HG02678 (cell line): Measurements from ENCODE around the gene NHERF2.
"Not testable (repeated sequence)": the region's sequence is repeated elsewhere in the genome, so short reads cannot be mapped to it uniquely, and the experiment has no call there.

Source experiments
- ATAC-seq: cut with Tn5 transposase; IDR thresholded peaks from one replicate; pipeline ENCODE4 v1.9.1; 2021; ENCODE audit warnings: mild to moderate bottlenecking, moderate library complexity; ENCODE audit not compliant: unreplicated experiment

NHERF2 gene

GRCh38 chr16:2025251-2025650 lies 1.5 kb upstream of the NHERF2 start:
- ATAC-seq = no peak

DNA sequence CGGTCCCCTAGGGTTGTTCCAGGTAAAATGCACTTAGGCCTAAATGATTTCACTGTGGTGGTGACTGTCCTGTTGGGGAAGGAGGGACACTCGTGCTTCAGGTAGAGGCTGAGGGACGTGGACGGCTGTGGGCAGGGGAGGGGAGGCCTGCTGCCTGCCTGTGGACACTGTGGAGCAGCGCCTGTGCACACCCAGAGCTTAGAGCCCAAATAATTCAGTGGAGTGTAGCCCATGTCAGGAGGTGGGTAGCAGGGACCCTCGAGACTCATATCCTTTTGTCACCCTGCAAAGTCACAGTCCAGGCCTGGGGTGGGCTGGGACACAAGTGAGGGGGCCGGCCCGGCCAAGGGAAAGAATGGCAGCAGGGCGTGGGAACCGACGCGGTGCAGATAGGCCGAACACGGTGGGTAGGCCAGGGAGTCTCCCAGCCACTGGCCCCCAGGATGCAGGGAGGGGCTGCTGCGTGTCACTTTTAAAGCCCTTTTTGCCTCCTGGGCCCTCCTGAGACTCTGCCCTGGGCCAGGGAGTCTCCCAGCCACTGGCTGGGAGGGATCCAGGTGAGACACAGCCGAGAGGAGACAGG lies 733 bp upstream of the NHERF2 start:
- no peak for ATAC-seq

DNA sequence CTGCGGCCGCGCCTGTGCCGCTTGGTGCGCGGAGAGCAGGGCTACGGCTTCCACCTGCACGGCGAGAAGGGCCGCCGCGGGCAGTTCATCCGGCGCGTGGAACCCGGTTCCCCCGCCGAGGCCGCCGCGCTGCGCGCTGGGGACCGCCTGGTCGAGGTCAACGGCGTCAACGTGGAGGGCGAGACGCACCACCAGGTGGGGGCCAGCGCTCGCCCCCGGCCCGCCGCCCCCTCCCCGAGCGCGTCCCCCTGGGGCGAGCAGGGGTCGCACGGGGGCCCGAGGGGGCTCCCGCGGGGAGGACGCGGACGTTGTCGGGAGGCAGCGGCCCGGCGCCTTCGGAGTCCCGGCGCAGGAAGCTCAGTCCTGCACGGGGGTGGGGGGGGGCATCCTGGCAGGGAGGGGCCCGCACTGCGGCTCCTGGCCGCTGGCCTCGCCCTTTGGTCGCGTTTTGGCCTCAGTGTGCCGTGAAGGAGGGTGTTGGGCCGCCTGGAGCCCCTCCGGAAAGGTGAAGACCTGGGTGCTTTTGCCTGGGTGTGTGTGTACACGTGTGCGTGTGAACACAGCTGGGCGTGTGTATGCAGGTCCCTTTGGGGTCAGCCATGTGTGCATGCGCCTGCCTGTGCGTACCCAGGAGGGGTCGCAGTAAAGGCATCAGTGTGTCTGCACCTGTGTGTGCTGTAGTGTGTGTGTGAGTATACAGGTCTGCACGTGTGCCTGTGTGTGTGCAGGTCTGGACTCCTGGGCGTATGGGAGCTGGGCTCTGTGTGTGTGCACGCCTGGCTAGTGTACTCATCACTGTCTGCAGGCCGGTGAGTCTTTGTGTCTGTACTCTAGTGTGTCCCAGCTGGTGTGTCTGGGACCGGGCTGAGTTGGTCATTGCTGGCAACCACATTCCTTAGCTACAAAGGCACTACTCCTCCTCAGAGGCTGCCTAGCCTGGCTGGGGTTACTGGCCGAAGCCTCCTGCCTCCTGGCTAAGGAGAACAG lies 615 bp downstream of the NHERF2 start:
- ATAC-seq = no peak

DNA sequence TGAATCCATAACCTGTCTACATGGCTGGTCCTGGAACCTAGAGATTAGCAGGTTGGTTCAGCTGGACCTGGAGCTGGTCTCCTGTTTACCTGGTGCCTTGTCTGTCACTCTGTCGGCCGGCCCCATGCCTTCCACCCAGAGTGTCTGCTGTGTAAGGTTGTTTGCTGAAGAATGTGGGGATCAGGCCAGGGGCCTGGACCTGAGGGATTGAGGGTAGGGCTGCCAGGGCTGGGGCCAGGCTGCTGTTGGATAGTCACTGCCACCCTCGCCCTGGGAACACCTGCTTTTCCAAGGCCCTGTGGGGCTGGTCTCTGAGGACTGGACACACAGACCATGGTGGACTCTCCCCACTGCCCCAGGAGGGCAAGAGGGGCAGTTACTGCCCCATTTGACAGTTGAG lies 1.4 kb downstream of the NHERF2 start:
- no peak for ATAC-seq

DNA sequence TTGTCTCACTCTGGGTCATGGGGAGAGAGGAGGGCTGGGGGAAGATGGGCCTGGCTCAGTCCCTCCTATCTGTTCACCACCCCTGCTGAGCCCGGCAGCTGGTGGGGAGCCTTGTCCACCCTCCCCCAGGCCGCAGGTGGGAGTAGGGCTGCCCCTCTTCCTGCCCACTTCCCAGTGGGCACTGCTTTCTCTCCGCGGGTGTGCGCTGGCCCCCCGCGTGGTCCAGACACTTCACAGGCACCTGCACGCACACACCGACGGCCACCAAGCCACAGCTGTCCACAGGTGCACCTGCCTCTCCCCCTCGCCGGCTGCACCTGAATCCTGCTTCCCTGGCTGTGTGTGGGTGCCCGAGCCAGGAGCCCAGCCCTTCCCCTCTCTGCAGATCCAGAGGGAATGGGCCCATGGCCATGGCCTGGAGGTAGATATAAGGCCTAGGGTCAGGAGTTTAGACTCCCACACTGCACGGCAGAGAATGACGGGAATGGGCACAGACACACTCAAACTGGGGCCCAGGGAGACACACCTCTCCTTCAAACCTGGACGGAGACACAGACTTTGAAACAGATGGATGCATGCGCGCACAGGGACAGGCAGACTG lies 2.0 kb downstream of the NHERF2 start:
- ATAC-seq = no peak

DNA sequence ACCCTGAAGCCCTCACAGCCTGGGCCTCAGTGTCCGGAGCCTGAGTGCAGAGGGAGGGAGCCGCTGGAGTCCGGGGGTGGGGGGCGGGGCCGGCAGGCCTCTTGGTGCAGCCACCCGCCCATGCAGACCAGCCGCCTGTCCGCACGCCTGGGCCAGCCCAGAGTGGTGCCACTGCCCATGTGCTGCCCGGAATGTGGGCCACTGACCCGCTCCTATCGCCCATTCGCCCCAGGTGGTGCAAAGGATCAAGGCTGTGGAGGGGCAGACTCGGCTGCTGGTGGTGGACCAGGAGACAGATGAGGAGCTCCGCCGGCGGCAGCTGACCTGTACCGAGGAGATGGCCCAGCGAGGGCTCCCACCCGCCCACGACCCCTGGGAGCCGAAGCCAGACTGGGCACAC lies 2.6 kb downstream of the NHERF2 start:
- ATAC-seq = no peak

DNA sequence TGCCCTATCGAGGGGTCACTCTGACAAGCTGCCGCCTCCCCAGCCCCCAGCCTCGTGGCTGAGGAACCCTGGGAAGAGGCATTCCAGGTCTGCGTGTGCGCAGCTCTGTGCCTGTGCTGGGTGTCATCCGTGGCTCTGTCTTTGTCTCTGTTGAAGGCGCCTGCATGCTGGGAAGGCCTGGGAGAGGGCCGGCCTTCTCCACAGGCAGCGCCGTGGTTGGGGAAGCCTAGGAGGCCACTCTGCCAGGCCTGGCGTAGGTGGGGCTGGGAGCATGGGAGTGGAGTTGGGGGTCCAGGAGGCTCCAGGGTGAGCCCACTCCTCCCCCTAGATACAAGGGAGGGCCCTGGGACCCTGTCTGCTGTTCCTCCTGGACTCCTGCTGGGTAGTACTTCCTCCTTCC lies 3.3 kb downstream of the NHERF2 start:
- ATAC-seq = no peak

DNA sequence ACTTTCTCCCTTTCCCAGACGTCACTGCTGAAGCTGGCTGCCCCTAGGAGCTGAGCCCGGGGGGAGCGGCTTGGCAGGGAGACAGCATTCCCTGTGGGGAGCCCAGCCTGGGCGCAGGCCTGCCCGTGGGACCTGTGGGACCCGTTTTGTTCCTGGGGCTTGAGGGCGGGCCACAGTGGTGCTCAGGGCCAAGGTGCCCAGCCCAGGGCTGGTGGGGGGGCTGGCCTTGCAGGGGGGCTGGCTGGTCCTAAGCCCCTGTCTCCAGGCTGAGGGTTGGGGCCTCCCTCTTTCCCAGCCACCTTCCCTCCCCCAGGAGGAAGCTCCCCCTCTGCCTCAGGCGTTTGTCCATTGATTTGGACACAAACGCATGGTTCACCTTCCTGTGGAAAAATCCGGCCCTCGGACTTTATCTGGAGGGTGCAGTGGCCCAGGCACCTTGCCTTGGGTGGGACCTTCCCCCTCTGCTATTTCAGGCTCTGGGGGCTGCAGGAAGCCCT lies 4.4 kb downstream of the NHERF2 start:
- no peak for ATAC-seq

GRCh38 chr16:2032285-2033056 lies 5.8 kb downstream of the NHERF2 start:
- no peak for ATAC-seq

DNA sequence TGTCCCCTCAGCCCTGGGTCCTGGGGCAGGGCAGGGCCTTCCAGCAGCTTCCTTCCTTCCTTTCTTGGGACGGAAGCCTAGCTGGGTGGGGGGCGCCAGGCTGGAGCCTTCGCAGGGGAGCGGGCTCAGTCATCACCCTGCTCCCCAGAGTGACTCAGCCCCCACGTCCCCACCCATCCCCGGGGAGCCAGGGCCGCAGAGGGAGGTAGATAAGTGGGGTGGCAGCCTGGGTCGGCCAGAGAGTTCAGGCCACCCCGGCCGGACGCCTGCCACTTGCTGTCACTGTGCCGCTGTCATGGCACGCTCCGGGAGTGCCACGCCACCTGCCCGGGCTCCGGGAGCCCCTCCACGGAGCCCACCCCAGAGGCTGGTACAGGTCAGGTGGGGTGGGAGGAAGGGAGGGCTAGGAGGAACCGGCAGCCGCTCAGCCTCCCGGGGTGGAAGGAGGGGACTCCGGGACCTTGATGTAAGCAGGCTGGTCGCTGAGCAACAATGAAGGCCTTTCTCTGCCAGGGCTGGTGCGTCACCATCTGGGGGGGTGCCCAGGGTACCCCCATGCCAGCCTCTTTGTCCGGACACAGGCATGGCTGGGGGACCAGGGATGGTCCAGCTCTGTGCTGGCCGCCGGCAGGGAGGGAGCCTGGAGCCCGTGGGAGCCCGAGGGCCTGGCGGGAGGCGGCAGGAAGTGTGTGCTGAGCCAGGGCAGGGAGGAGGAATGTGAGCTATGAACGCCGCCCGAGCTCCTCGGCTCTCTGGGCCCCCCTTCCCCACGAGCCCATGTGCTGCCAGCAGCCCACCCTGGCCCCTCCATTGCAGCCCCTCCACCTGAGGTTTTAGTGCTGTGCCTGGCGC lies 6.6 kb downstream of the NHERF2 start:
- no peak for ATAC-seq

DNA sequence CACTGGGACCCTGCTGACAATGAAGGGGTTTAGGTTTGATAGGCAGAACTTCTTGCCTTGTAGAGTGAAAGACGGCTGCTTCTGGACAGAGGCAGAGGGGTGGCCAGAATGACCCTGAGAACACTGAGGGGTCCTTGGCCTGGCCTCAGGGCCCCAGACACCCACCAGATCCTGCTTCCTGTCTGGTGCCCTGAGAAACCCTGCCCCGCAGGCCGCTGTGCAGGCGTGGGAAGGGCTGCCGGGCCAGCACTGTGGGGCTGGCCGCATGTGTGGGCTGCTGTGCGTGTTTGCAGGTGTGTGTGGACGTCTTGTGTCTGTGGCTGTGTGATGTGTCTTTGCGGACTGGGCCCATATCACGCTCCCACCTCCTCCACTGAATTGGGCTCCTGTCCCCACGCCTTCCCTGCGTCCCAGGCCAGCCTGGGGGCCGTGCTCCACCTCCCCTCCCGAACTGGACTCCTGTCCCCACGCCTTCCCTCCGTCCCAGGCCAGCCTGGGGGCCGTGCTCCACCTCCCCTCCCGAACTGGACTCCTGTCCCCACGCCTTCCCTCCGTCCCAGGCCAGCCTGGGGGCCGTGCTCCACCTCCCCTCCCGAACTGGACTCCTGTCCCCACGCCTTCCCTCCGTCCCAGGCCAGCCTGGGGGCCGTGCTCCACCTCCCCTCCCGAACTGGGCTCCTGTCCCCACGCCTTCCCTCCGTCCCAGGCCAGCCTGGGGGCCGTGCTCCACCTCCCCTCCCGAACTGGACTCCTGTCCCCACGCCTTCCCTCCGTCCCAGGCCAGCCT lies 7.4 kb downstream of the NHERF2 start:
- not testable (repeated sequence) for ATAC-seq

DNA sequence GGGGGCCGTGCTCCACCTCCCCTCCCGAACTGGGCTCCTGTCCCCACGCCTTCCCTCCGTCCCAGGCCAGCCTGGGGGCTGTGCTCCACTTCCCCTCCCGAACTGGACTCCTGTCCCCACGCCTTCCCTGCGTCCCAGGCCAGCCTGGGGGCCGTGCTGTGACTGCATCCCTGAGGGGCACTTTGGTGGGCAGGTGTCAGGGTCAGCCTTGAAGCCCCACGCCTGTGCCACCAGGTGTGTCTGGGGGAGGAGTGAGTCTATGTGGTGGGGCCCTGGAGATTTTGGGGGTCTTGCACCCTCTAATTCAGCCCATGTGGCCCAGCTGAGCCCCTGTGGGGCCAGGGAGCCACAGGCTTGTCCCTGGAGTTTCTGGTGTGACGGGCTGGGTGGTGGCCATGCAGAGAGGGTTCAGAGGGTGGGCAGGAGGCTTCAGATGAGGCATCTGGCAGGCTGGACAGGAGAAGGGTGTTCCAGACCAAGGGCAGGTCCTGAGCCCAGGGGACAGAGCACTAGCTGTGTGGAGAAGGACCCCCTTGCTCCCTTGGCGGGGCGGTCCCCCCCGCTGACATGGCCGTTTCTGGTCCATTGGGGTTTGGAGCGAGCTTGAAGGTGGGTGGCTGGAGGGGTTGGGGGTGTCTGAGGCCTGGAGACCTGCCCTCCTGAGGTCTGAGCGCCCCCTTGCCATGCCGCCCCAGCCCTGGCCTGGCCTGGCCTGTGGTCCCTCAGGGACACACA lies 8.2 kb downstream of the NHERF2 start:
- no peak for ATAC-seq

DNA sequence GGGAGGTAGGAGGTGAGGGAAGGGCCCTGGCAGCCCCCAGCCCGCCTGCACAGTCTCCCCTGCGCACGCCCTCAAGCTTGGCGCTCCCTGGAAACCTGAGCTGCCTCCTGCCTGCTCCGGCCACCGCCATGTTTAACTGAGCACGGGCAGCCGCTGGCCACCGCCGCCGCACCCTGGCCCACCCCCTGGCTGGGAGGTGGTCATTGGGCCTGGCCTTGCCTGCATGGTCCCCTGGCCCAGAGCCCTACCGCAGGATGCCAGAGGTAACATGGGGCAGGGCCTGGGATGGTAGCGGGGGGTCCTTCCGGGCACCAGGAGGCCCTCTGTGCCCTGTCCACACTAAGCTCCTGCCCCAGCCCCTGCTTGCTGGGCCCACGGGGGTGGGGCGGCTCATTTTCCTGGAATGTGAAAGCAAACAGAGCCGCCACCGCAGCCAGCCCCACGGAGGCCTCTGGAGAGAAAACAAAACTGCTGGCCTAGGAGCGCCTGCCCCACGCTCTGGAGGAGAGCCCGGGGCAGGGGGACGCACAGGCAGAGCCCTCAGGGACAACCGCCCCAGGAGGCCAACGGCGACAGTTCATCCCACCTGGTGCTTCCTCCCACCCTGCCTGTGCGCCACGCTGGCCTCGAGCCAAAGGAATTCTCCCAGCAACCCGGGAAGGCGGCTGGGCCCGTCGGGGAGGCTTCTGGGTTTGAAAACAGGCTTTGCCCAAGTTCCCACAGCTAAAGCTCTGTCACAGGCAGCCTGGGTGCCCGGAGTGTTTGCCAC lies 8.9 kb downstream of the NHERF2 start:
- no peak for ATAC-seq

GRCh38 chr16:2036200-2036966 lies 9.7 kb downstream of the NHERF2 start:
- no peak for ATAC-seq

DNA sequence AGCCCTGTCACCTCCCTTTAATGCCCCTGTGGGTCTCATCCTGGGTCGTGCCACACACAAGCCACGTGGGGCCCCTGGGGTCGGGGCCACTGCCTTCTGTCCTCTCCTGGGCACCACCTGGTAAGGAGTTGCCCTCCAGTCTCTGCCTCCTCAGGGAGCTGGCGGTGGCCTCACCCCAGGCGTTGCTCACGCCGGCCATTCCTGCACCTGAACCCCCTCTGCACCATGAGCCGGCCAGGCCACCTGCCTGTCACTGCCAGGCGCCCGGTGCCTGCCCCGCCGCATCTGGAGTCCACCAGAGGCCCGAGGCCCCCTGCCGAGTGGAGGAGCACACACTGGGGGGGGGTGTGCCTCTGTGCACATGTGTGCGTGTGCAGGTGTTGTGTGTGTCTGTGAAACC lies 10.4 kb downstream of the NHERF2 start:
- no peak for ATAC-seq

DNA sequence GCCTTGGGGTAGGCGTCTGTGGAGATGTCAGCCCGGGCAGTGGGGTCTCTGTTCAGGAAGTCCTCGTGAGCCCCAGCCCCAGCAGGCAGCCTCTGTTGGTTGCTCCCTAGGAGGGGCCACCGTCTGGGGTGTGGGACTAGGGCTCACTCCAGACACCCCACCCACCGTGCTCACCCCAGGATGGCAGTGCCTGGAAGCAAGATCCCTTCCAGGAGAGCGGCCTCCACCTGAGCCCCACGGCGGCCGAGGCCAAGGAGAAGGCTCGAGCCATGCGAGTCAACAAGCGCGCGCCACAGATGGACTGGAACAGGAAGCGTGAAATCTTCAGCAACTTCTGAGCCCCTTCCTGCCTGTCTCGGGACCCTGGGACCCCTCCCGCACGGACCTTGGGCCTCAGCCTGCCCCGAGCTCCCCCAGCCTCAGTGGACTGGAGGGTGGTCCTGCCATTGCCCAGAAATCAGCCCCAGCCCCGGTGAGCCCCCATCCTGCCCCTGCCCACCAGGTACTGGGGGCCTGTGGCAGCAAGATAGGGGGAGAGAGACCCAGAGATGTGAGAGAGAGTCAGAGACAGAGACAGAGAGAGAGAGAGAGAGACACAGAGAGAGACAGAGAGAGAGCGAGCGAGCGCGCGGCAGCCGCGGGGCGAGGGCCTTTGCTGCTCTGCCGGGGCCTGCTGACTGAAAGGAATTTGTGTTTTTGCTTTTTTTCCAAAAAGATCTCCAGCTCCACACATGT lies 11.1 kb downstream of the NHERF2 start:
- ATAC-seq = no peak
